HCEC 1CT (cell line): ENCODE data around the gene ZFP92.
A peak's percentile ranks its signal among the peaks of the same experiment; 100 is the strongest.
"Not testable (repeated sequence)": the region's sequence is repeated elsewhere in the genome, so short reads cannot be mapped to it uniquely, and the experiment has no call there.

Source experiments
- DNase-seq: peaks from one replicate; pipeline ENCODE4 v3.0.0-alpha.2; 2017

The ZFP92 gene

GRCh38 chrX:153411255-153411987 lies at the start of gene ZFP92:
ZFP92 (plus strand) TSS chrX:153411472; CDS start chrX:153418323, 6,851 bp downstream.
- no peak for DNase-seq

- DNase-seq, result no peak
Measured at GRCh38 chrX:153361781-153362397, 49.4 kb upstream of the ZFP92 start.

GRCh38 chrX:153365670-153366069 lies 45.6 kb upstream of the ZFP92 start:
- no peak for DNase-seq

GRCh38 chrX:153366119-153366518 lies 45.2 kb upstream of the ZFP92 start:
- no peak for DNase-seq

- DNase-seq, result no peak
Measured at GRCh38 chrX:153366878-153367538, 44.3 kb upstream of the ZFP92 start.

GRCh38 chrX:153370293-153371055 lies 40.8 kb upstream of the ZFP92 start:
- DNase-seq, result peak; percentile 3

GRCh38 chrX:153371256-153371655 lies 40.0 kb upstream of the ZFP92 start:
- no peak for DNase-seq

- DNase-seq, result no peak
Measured at GRCh38 chrX:153372949-153373348, 38.3 kb upstream of the ZFP92 start.

GRCh38 chrX:153374426-153374825 lies 36.8 kb upstream of the ZFP92 start:
- DNase-seq, result no peak

GRCh38 chrX:153375571-153375970 lies 35.7 kb upstream of the ZFP92 start:
- DNase-seq, result no peak

- no peak for DNase-seq
Measured at GRCh38 chrX:153377727-153378126, 33.5 kb upstream of the ZFP92 start.

GRCh38 chrX:153378607-153379006 lies 32.7 kb upstream of the ZFP92 start:
- DNase-seq, result no peak

GRCh38 chrX:153379508-153379907 lies 31.8 kb upstream of the ZFP92 start:
- DNase-seq, result no peak

GRCh38 chrX:153379971-153380581 lies 31.2 kb upstream of the ZFP92 start:
- no peak for DNase-seq

GRCh38 chrX:153380691-153381090 lies 30.6 kb upstream of the ZFP92 start:
- no peak for DNase-seq

GRCh38 chrX:153381684-153382532 lies 29.4 kb upstream of the ZFP92 start:
- DNase-seq, result peak; percentile 64

GRCh38 chrX:153382563-153383482 lies 28.4 kb upstream of the ZFP92 start:
- DNase-seq, result no peak

- no peak for DNase-seq
Measured at GRCh38 chrX:153384390-153384789, 26.9 kb upstream of the ZFP92 start.

- not testable (repeated sequence) for DNase-seq
Measured at GRCh38 chrX:153384973-153385372, 26.3 kb upstream of the ZFP92 start.

- DNase-seq, result no peak
Measured at GRCh38 chrX:153386097-153386496, 25.2 kb upstream of the ZFP92 start.

- no peak for DNase-seq
Measured at GRCh38 chrX:153387345-153387744, 23.9 kb upstream of the ZFP92 start.
